CD14-positive monocyte (primary cell): ENCODE data around the gene TNS4. TPM values are rescaled to one million over a fixed set of nuclear protein-coding genes. Genes with fewer than 3 reads are reported as not detected.

Experiments used
- DNase-seq, 3 donors: peaks; one replicate each; pipeline ENCODE4 v3.0.0-alpha.2; 2011 to 2022
- H2AFZ ChIP-seq: 2 replicates; pipeline ENCODE4 v1.6.0; 2012; ENCODE audit warnings: mild to moderate bottlenecking, low read depth, low read length, inconsistent platforms; ENCODE audit not compliant: insufficient read depth, poor library complexity, severe bottlenecking
- H3K27ac ChIP-seq, 2 donors: 1 replicate in 1 of 2; 2 replicates in 1 of 2; pipeline ENCODE4 v1.5.1; 2012 to 2013; ENCODE audit warnings: low read length in 2 of 2, control low read depth in 1 of 2, inconsistent platforms in 1 of 2, low read depth in 1 of 2, mild to moderate bottlenecking in 1 of 2
- H3K27me3 ChIP-seq, 2 donors: one replicate each; pipeline versions ENCODE4 v1.6.0 to v1.6.1; 2011 to 2013; ENCODE audit warnings: low read length in 2 of 2; ENCODE audit not compliant: control insufficient read depth in 2 of 2, insufficient read depth in 2 of 2
- H3K36me3 ChIP-seq, 2 donors: replicated peaks in 1 of 2; 1 replicate in 1 of 2; 2 replicates in 1 of 2; pipeline versions ENCODE4 v1.5.1 to v1.6.1; 2012 to 2013; ENCODE audit warnings: low read length in 2 of 2, control low read depth in 1 of 2, inconsistent platforms in 1 of 2, mild to moderate bottlenecking in 1 of 2; ENCODE audit not compliant: insufficient read depth in 2 of 2, control insufficient read depth in 1 of 2
- H3K4me1 ChIP-seq, 2 donors: 1 replicate in 1 of 2; 2 replicates in 1 of 2; pipeline versions ENCODE4 v1.5.1 to v1.6.1; 2012 to 2013; ENCODE audit warnings: low read length in 2 of 2, control low read depth in 1 of 2, inconsistent platforms in 1 of 2, mild to moderate bottlenecking in 1 of 2, moderate library complexity in 1 of 2; ENCODE audit not compliant: insufficient read depth in 2 of 2, control insufficient read depth in 1 of 2
- H3K4me2 ChIP-seq: replicated peaks from 2 replicates; pipeline ENCODE3; 2012; ENCODE audit warnings: low read length, moderate library complexity, mild to moderate bottlenecking; ENCODE audit not compliant: poor library complexity, severe bottlenecking; ENCODE audit errors: extremely low read depth
- H3K4me3 ChIP-seq, 3 experiments: fragments of 200-600 bp in 1 of 3; sonication (generic) in 1 of 3; replicated peaks in 1 of 3; 1 replicate in 2 of 3; 2 replicates in 1 of 3; pipeline ENCODE4 v1.5.1; 2011 to 2013; ENCODE audit warnings: low read length in 3 of 3, mild to moderate bottlenecking in 3 of 3, control low read depth in 2 of 3, low read depth in 2 of 3, inconsistent platforms in 1 of 3, moderate library complexity in 1 of 3
- H3K79me2 ChIP-seq: 2 replicates; pipeline ENCODE4 v1.6.0; 2012; ENCODE audit warnings: mild to moderate bottlenecking, control low read depth, inconsistent platforms, low read length, moderate library complexity; ENCODE audit not compliant: insufficient read depth
- H3K9ac ChIP-seq: 2 replicates; pipeline ENCODE4 v1.6.0; 2017; ENCODE audit warnings: low read length, mild to moderate bottlenecking; ENCODE audit not compliant: insufficient read depth, poor library complexity, severe bottlenecking
- H3K9me3 ChIP-seq, 2 donors: replicated peaks in 1 of 2; 1 replicate in 1 of 2; 2 replicates in 1 of 2; pipeline versions ENCODE4 v1.5.1 to v1.6.1; 2012 to 2013; ENCODE audit warnings: low read length in 2 of 2, control low read depth in 1 of 2; ENCODE audit not compliant: control insufficient read depth in 1 of 2, insufficient read depth in 1 of 2
- H4K20me1 ChIP-seq: 2 replicates; pipeline ENCODE4 v1.6.0; 2012; ENCODE audit warnings: mild to moderate bottlenecking, low read length, control low read depth, moderate library complexity; ENCODE audit not compliant: insufficient read depth
- H3K27ac Mint-ChIP-seq, 7 donors: one replicate each; pipeline ENCODE4 v1.8.0; 2020; ENCODE audit warnings: mild to moderate bottlenecking in 7 of 7, mixed read lengths in 7 of 7, moderate library complexity in 6 of 7, inconsistent platforms in 2 of 7
- H3K27me3 Mint-ChIP-seq, 3 donors: one replicate each; pipeline ENCODE4 v1.8.0; 2021 to 2022; ENCODE audit warnings: low read depth in 3 of 3, mild to moderate bottlenecking in 3 of 3, mixed read lengths in 3 of 3, moderate library complexity in 3 of 3, inconsistent platforms in 1 of 3
- H3K36me3 Mint-ChIP-seq, 2 donors: one replicate each; pipeline ENCODE4 v1.8.0; 2020; ENCODE audit warnings: mixed read lengths in 2 of 2, inconsistent platforms in 1 of 2, mild to moderate bottlenecking in 1 of 2
- H3K4me1 Mint-ChIP-seq: one replicate; pipeline ENCODE4 v1.8.0; 2020; ENCODE audit warnings: mild to moderate bottlenecking, mixed read lengths
- H3K4me3 Mint-ChIP-seq, 2 donors: one replicate each; pipeline ENCODE4 v1.8.0; 2020; ENCODE audit warnings: mild to moderate bottlenecking in 2 of 2, mixed read lengths in 2 of 2, moderate library complexity in 1 of 2
- H3K9me3 Mint-ChIP-seq, 7 donors: one replicate each; pipeline ENCODE4 v1.8.0; 2020 to 2022; ENCODE audit warnings: mixed read lengths in 7 of 7, mild to moderate bottlenecking in 6 of 7, moderate library complexity in 6 of 7, inconsistent platforms in 2 of 7
- WGBS: methylation state at CpG from one replicate; pipeline ENCODE4 v1.1.5; 2013; ENCODE audit warnings: missing lambda C conversion rate; ENCODE audit not compliant: insufficient coverage; 5-methylcytosine and 5-hydroxymethylcytosine counted together
- intact Hi-C, 2 donors: fragments of 100-400 bp; cut with micrococcal nuclease; formaldehyde crosslinking; loops; one replicate each; pipeline versions ENCODE4 v1.15.0 to v1.15.1; 2023
- polyA plus RNA-seq, 3 donors: library from polyadenylated mRNA; depleted of rRNA in 1 of 3; unstranded in 2 of 3; stranded (reverse) in 1 of 3; fragments of 300-500 nt in 2 of 3; fragments of >200 nt in 1 of 3; fragmentation: Illumina TruSeq in 2 of 3; gene quantifications; 1 replicate in 2 of 3; 2 replicates in 1 of 3; pipeline ENCODE4 v1.2.3, GENCODE V29; 2012 to 2021
- TF ChIP-seq, protein P1 (sequence below): fragments of 200-600 bp; IDR thresholded peaks from one replicate; pipeline ENCODE4 v1.8.0; 2022; ENCODE audit warnings: antibody characterized with exemption, mild to moderate bottlenecking

TNS4 gene
- polyA plus RNA-seq, 3 donors: not detected

DNA sequence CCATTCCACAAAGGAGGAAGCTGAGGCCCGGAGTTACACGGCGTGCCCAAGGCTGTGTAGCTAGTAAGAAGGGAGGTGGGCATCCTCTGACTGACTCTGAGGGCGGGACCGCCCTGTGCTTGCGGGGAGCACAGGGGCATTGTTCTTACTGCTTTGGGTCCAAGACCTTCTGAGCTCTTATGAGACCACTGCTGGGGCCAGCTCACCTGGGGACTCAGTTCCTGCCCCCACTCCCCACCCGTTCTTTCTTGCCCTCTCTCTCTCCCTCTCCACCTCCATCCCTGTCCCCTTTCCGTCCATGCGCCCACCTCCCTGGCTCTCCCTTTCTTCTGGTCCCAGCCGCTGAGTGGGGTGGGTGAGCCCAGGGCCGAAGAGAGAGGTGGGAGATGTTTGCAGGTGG is 44.2 kb upstream of the TNS4 start:
- H3K4me3 ChIP-seq: no peak overlapping the region
- DNase-seq: no peak
- H3K27me3 ChIP-seq: no peaks in the 10 kb centered on the region
- intact Hi-C loops: no loop called here
- H3K4me3 Mint-ChIP-seq: no peak overlapping the region
- no peaks in the 10 kb centered on the region for H3K79me2 ChIP-seq
- H3K27ac Mint-ChIP-seq: no peak overlapping the region
- WGBS: 94% methylated on average over 7 of the region's 11 CpGs
- no peaks in the 10 kb centered on the region for H3K36me3 Mint-ChIP-seq
- no peaks in the 10 kb centered on the region for H4K20me1 ChIP-seq
- no peaks in the 10 kb centered on the region for H3K9me3 Mint-ChIP-seq
- H3K4me1 ChIP-seq: no peaks in the 10 kb centered on the region
- H3K27me3 Mint-ChIP-seq: peaks cover 4 to 5% (median 4%) of the 10 kb centered on the region in 3 donors
- TF ChIP-seq, protein P1, sequence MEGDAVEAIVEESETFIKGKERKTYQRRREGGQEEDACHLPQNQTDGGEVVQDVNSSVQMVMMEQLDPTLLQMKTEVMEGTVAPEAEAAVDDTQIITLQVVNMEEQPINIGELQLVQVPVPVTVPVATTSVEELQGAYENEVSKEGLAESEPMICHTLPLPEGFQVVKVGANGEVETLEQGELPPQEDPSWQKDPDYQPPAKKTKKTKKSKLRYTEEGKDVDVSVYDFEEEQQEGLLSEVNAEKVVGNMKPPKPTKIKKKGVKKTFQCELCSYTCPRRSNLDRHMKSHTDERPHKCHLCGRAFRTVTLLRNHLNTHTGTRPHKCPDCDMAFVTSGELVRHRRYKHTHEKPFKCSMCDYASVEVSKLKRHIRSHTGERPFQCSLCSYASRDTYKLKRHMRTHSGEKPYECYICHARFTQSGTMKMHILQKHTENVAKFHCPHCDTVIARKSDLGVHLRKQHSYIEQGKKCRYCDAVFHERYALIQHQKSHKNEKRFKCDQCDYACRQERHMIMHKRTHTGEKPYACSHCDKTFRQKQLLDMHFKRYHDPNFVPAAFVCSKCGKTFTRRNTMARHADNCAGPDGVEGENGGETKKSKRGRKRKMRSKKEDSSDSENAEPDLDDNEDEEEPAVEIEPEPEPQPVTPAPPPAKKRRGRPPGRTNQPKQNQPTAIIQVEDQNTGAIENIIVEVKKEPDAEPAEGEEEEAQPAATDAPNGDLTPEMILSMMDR: no peak
- no peaks in the 10 kb centered on the region for H3K9me3 ChIP-seq
- H3K36me3 ChIP-seq: no peaks in the 10 kb centered on the region
- no peak overlapping the region for H3K9ac ChIP-seq
- H2AFZ ChIP-seq: no peak overlapping the region
- H3K4me1 Mint-ChIP-seq: peaks cover 13% of the 10 kb centered on the region
- H3K27ac ChIP-seq: no peak overlapping the region
- H3K4me2 ChIP-seq: no peak overlapping the region

DNA sequence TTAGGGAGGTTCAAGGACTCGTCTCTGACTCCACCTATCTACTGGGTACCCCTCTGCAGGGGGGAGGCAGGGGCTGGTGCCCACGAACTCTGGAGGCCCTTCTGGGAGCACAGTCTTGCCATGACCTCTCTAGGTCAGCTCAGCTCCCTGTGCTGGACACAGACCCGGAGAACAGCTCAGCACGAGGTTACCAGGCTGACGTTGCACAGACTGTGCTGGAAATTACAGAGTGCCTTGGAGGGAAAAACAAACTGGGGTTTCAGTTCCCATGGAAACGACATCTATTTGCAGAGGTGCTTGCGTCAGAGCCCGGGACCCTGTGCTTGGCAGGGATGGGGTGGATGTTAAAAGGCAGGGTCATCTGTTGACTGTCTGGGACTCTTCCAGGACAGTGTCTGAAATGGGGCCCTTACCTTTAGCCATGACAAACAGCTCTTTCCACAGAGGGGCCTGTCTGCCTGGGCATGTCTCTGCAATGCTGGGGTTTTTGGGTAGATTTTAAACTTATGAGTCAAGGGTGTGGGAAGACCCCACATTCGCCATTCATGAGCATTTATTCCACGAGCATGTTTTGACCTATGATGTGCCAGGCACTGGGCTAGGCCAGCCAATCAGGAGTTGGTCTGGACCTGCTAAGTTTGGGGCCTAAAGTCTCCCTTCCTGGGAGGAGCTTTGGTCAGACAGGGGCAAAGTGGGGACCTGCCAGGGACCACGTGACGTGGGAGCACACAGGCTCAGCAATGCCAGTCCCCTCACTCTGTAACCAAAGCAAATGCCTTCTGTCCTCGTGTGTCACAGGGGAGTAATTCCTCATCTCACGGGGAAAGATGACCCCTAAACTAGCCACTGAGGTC is 41.4 kb upstream of the TNS4 start:
- Histone ChIP-seq H4K20me1 (no peaks in the 10 kb centered on the region), H3K79me2 (no peaks in the 10 kb centered on the region), H3K4me3 (no peak overlapping the region), H3K4me2 (no peak overlapping the region), H3K9ac (no peak overlapping the region), H3K27ac (no peak overlapping the region), H2AFZ (no peak overlapping the region), H3K9me3 (no peaks in the 10 kb centered on the region), H3K36me3 (no peaks in the 10 kb centered on the region), H3K27me3 (no peaks in the 10 kb centered on the region), H3K4me1 (no peaks in the 10 kb centered on the region)
- H3K36me3 Mint-ChIP-seq: no peaks in the 10 kb centered on the region
- intact Hi-C loops: no loop called here
- H3K27me3 Mint-ChIP-seq: peaks cover 5 to 7% (median 5%) of the 10 kb centered on the region in 3 donors
- whole genome bisulfite sequencing: 42% methylated on average over 11 of the region's 14 CpGs
- H3K9me3 Mint-ChIP-seq: no peaks in the 10 kb centered on the region
- peak in 1 of 3 donors; percentile 52 for DNase-seq
- peaks cover 13% of the 10 kb centered on the region for H3K4me1 Mint-ChIP-seq
- TF ChIP-seq, protein P1: no peak
- peak overlapping the region in 3 of 7 donors; percentile 33 to 72 (median 71) for H3K27ac Mint-ChIP-seq
- no peak overlapping the region for H3K4me3 Mint-ChIP-seq
